ENCODE measurements around the gene DDAH1.

The DDAH1 gene

DNA sequence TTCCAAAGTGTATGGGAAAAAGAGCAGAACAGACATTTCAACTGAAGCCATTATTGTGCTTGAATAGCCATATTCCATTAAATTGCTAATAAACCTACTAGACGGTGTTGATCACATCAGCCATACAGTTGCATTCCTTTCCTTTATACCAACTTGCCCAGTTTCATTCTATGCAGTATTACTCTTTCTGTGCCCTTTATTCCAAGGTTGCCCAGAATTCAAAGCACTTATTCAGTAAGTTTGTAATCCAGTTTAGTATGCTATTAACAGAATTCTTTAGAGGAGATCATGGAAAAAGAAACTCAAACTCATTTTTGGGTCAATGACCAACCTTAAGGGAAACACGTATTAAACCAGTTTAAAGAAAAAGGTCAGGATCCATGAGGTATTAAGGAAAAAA, 89.5 kb downstream of the DDAH1 start:
- no CpG with 5 or more reads among the region's 2 CpGs for WGBS (ENCODE audit: extremely low coverage, insufficient coverage, low lambda C conversion rate)
- H3K4me3 ChIP-seq (ENCODE audit: low read length): no peak overlapping the region

DNA sequence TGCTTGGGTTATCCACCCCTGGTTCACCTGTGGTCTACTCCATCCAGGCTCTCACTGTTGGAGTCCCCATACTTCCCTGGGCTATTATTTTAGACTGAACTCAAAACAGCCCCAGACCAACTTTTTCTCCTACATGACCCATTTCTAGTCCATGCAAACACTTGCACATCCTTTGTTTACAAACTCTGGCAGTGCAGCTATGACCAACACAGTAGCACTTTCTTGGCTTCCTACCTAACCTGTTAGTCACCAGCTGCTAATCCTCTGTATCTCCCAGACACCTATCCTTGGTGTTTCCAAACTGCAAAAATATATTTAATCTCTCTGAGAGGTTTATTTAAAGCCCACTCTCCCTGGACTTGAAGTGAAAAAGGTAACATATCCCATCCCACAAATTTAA, 90.8 kb downstream of the DDAH1 start:
- H3K27ac ChIP-seq (ENCODE audit: low read depth, low read length): no peak overlapping the region
- H4K8ac ChIP-seq (ENCODE audit: low read depth, low read length): no peak overlapping the region
- H3K4me1 ChIP-seq (ENCODE audit: control insufficient read depth, low read depth, low read length): no peaks in the 10 kb centered on the region
- no peaks in the 10 kb centered on the region for H3K79me2 ChIP-seq (ENCODE audit: control insufficient read depth, insufficient read depth, low read length)
- no peak overlapping the region for H3K4me3 ChIP-seq (ENCODE audit: low read length)
- DNase-seq: no peak
- no peak overlapping the region for H3K9ac ChIP-seq (ENCODE audit: low read length)
- H2BK15ac ChIP-seq (replicated peaks; ENCODE audit: low read depth): no peak overlapping the region
- H3K4ac ChIP-seq (ENCODE audit: low read depth, low read length): no peak overlapping the region
- no peak overlapping the region for H2AK5ac ChIP-seq (ENCODE audit: low read length)
- no peaks in the 10 kb centered on the region for H3K36me3 ChIP-seq (ENCODE audit: control insufficient read depth, insufficient read depth, low read length)
- no peaks in the 10 kb centered on the region for H3K79me1 ChIP-seq (ENCODE audit: low read length)
- H3K18ac ChIP-seq (ENCODE audit: low read length): no peak overlapping the region
- H3K27me3 ChIP-seq (ENCODE audit: insufficient read depth, low read length, poor library complexity): no peaks in the 10 kb centered on the region
- H2BK120ac ChIP-seq (ENCODE audit: low read depth, low read length): no peak overlapping the region
- no peak overlapping the region for H4K5ac ChIP-seq (ENCODE audit: low read length)
- H3K56ac ChIP-seq (ENCODE audit: low read length): no peak overlapping the region
- H3K4me2 ChIP-seq (ENCODE audit: low read length): no peak overlapping the region
- no peak overlapping the region for H3K23ac ChIP-seq (ENCODE audit: low read length)
- H2BK5ac ChIP-seq (ENCODE audit: low read length): no peak overlapping the region

More for the DNA sequence above, 89.5 kb downstream of the DDAH1 start:
- no peaks in the 10 kb centered on the region for H3K79me2 ChIP-seq (ENCODE audit: control insufficient read depth, insufficient read depth, low read length)
- H3K27ac ChIP-seq (ENCODE audit: low read depth, low read length): no peak overlapping the region
- H4K5ac ChIP-seq (ENCODE audit: low read length): no peak overlapping the region
- no peaks in the 10 kb centered on the region for H3K4me1 ChIP-seq (ENCODE audit: control insufficient read depth, low read depth, low read length)
- no peaks in the 10 kb centered on the region for H3K79me1 ChIP-seq (ENCODE audit: low read length)
- H3K36me3 ChIP-seq (ENCODE audit: control insufficient read depth, insufficient read depth, low read length): no peaks in the 10 kb centered on the region
- H3K9ac ChIP-seq (ENCODE audit: low read length): no peak overlapping the region
- no peak overlapping the region for H2BK120ac ChIP-seq (ENCODE audit: low read depth, low read length)
- no peak overlapping the region for H2AK5ac ChIP-seq (ENCODE audit: low read length)
- H3K27me3 ChIP-seq (ENCODE audit: insufficient read depth, low read length, poor library complexity): no peaks in the 10 kb centered on the region
- no peak overlapping the region for H3K56ac ChIP-seq (ENCODE audit: low read length)
- H3K23ac ChIP-seq (ENCODE audit: low read length): no peak overlapping the region
- no peak overlapping the region for H3K4ac ChIP-seq (ENCODE audit: low read depth, low read length)
- H3K4me2 ChIP-seq (ENCODE audit: low read length): no peak overlapping the region
- H3K18ac ChIP-seq (ENCODE audit: low read length): no peak overlapping the region
- H2BK5ac ChIP-seq (ENCODE audit: low read length): no peak overlapping the region
- H2BK15ac ChIP-seq (replicated peaks; ENCODE audit: low read depth): no peak overlapping the region
- no peak for DNase-seq
- no peak overlapping the region for H4K8ac ChIP-seq (ENCODE audit: low read depth, low read length)

DNA sequence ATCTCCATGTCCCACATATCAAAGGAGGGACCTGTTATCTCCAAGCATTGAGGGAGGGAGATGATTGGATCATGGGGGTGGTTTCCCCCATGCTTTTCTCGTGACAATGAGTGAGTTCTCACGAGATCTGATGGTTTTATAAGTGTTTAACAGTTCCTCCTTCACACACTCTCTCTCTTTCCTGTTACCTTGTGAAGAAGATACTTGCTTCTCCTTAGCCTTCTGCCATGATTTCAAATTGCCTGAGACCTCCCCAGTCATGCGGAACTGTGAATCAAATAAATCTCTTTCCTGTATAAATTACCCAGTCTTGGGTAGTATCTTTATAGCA, 91.6 kb downstream of the DDAH1 start:
- no peak overlapping the region for H3K56ac ChIP-seq (ENCODE audit: low read length)
- H4K5ac ChIP-seq (ENCODE audit: low read length): no peak overlapping the region
- no peak overlapping the region for H4K8ac ChIP-seq (ENCODE audit: low read depth, low read length)
- WGBS (ENCODE audit: extremely low coverage, insufficient coverage, low lambda C conversion rate): no CpG with 5 or more reads among the region's 3 CpGs
- H3K9ac ChIP-seq (ENCODE audit: low read length): no peak overlapping the region
- H3K4me1 ChIP-seq (ENCODE audit: control insufficient read depth, low read depth, low read length): no peaks in the 10 kb centered on the region
- no peak overlapping the region for H3K27ac ChIP-seq (ENCODE audit: low read depth, low read length)
- no peak for DNase-seq
- no peak overlapping the region for H2AK5ac ChIP-seq (ENCODE audit: low read length)
- no peak overlapping the region for H2BK120ac ChIP-seq (ENCODE audit: low read depth, low read length)
- no peak overlapping the region for H3K4me2 ChIP-seq (ENCODE audit: low read length)
- H3K18ac ChIP-seq (ENCODE audit: low read length): no peak overlapping the region
- H3K79me2 ChIP-seq (ENCODE audit: control insufficient read depth, insufficient read depth, low read length): no peaks in the 10 kb centered on the region
- H3K4ac ChIP-seq (ENCODE audit: low read depth, low read length): no peak overlapping the region
- H2BK5ac ChIP-seq (ENCODE audit: low read length): no peak overlapping the region
- H3K4me3 ChIP-seq (ENCODE audit: low read length): no peak overlapping the region
- H3K79me1 ChIP-seq (ENCODE audit: low read length): no peaks in the 10 kb centered on the region
- no peak overlapping the region for H2BK15ac ChIP-seq (replicated peaks; ENCODE audit: low read depth)
- no peaks in the 10 kb centered on the region for H3K27me3 ChIP-seq (ENCODE audit: insufficient read depth, low read length, poor library complexity)
- no peaks in the 10 kb centered on the region for H3K36me3 ChIP-seq (ENCODE audit: control insufficient read depth, insufficient read depth, low read length)
- no peak overlapping the region for H3K23ac ChIP-seq (ENCODE audit: low read length)

DNA sequence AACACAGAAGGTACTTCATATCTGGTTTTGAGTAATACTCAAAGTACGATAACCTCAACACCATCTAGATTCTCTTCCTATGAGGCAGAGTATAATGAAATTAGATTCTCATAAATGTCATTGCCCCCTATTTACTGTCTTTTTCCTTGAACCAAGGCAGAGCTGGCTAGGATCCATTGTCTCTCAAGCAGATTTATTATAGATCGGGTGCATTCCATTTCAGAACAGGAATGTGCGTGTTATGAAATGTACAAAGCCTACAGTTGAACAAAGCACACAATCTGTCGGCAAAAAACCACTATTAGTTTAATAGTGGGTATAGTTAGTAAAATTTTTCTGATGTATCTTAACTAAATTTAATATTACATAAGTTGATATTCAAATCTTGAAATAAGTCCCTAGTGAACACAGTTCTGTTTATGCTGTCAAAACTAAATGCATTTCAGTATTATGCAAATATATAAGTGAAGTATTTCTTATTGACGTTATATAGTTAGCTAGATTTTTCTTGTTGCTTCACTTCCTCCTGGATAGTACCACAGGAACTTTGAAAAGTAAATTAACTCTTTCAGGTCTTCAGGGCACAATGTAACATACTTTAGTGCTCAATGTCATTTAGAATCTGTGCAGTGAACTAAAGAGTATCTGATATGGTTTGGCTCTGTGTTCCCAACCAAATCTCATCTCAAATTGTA, 92.1 kb downstream of the DDAH1 start:
- no peaks in the 10 kb centered on the region for H3K36me3 ChIP-seq (ENCODE audit: control insufficient read depth, insufficient read depth, low read length)
- no peak overlapping the region for H2AK5ac ChIP-seq (ENCODE audit: low read length)
- H3K4me2 ChIP-seq (ENCODE audit: low read length): no peak overlapping the region
- no peaks in the 10 kb centered on the region for H3K79me2 ChIP-seq (ENCODE audit: control insufficient read depth, insufficient read depth, low read length)
- no peaks in the 10 kb centered on the region for H3K79me1 ChIP-seq (ENCODE audit: low read length)
- no peak overlapping the region for H3K4me3 ChIP-seq (ENCODE audit: low read length)
- H3K56ac ChIP-seq (ENCODE audit: low read length): no peak overlapping the region
- H4K8ac ChIP-seq (ENCODE audit: low read depth, low read length): no peak overlapping the region
- H3K4ac ChIP-seq (ENCODE audit: low read depth, low read length): no peak overlapping the region
- no peak overlapping the region for H3K27ac ChIP-seq (ENCODE audit: low read depth, low read length)
- no peak overlapping the region for H2BK120ac ChIP-seq (ENCODE audit: low read depth, low read length)
- H3K23ac ChIP-seq (ENCODE audit: low read length): no peak overlapping the region
- H2BK15ac ChIP-seq (replicated peaks; ENCODE audit: low read depth): no peak overlapping the region
- no CpG with 5 or more reads among the region's 5 CpGs for WGBS (ENCODE audit: extremely low coverage, insufficient coverage, low lambda C conversion rate)
- H4K5ac ChIP-seq (ENCODE audit: low read length): no peak overlapping the region
- H3K4me1 ChIP-seq (ENCODE audit: control insufficient read depth, low read depth, low read length): no peaks in the 10 kb centered on the region
- no peak for DNase-seq
- no peak overlapping the region for H2BK5ac ChIP-seq (ENCODE audit: low read length)
- H3K18ac ChIP-seq (ENCODE audit: low read length): no peak overlapping the region
- no peaks in the 10 kb centered on the region for H3K27me3 ChIP-seq (ENCODE audit: insufficient read depth, low read length, poor library complexity)
- no peak overlapping the region for H3K9ac ChIP-seq (ENCODE audit: low read length)

DNA sequence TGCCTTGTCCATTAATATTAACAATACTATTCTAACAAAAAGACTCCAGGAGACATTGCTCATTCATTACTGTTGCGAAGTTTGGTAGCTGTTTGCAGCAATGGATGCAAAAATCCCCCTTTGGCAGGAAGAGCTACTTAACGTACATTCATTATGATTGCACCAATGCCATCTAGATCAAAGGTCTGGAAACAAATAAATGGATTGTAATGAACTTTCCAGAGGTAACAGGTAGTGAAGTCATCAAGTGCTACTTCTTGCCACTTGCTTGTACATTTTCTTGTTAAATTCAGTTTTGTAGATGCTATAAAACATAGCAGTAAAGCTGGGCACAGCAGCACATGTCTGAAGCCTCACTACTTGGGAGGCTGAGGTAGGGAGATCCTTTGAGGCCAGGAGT, 93.9 kb downstream of the DDAH1 start:
- Histone ChIP-seq H3K4me2 (ENCODE audit: low read length) (no peak overlapping the region), H4K8ac (ENCODE audit: low read depth, low read length) (no peak overlapping the region), H2AK5ac (ENCODE audit: low read length) (no peak overlapping the region), H3K79me2 (ENCODE audit: control insufficient read depth, insufficient read depth, low read length) (no peaks in the 10 kb centered on the region), H3K9ac (ENCODE audit: low read length) (no peak overlapping the region), H2BK5ac (ENCODE audit: low read length) (no peak overlapping the region), H3K4me1 (ENCODE audit: control insufficient read depth, low read depth, low read length) (no peaks in the 10 kb centered on the region), H3K18ac (ENCODE audit: low read length) (no peak overlapping the region), H3K36me3 (ENCODE audit: control insufficient read depth, insufficient read depth, low read length) (no peaks in the 10 kb centered on the region), H3K56ac (ENCODE audit: low read length) (no peak overlapping the region), H2BK120ac (ENCODE audit: low read depth, low read length) (no peak overlapping the region), H3K79me1 (ENCODE audit: low read length) (no peaks in the 10 kb centered on the region), H4K5ac (ENCODE audit: low read length) (no peak overlapping the region), H3K27ac (ENCODE audit: low read depth, low read length) (no peak overlapping the region), H3K23ac (ENCODE audit: low read length) (no peak overlapping the region), H3K4ac (ENCODE audit: low read depth, low read length) (no peak overlapping the region), H2BK15ac (replicated peaks; ENCODE audit: low read depth) (no peak overlapping the region), H3K27me3 (ENCODE audit: insufficient read depth, low read length, poor library complexity) (no peaks in the 10 kb centered on the region), H3K4me3 (ENCODE audit: low read length) (no peak overlapping the region)
- no CpG with 5 or more reads among the region's 2 CpGs for WGBS (ENCODE audit: extremely low coverage, insufficient coverage, low lambda C conversion rate)
- no peak for DNase-seq

DNA sequence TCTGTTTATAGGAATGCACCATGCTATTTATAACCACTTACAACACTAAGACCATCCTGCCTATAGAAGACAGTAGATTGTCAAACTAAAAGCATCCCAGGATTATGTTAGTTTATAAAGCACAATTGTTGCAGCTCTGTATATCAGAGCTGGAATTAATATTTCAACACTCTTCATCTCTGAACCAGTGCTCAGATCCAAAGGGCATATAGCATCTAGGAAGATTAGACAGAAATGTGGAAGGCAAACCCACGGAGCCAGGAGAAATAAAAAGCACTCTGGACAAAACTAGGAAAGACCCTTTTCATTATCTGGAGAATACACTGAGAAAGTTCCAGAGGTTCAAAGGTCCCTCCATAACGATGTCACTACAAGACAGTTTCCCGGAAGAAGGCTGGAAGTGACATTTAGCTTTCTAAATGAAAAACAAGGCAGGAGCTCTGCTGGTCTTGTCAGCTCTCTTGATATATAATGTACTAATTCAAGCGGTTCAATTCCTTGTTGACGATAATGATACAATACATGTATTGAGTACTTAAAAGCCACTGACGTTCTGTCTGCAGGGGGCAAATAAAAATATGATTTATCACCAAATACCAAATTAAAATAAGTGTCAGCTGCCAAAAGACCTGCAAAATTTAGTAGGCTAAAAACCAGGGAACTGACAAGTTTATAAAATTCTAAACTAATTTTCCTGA, 96.7 kb downstream of the DDAH1 start:
- Histone ChIP-seq H3K4me2 (ENCODE audit: low read length) (no peak overlapping the region), H2BK120ac (ENCODE audit: low read depth, low read length) (no peak overlapping the region), H4K8ac (ENCODE audit: low read depth, low read length) (no peak overlapping the region), H4K5ac (ENCODE audit: low read length) (no peak overlapping the region), H3K27ac (ENCODE audit: low read depth, low read length) (no peak overlapping the region), H2BK15ac (replicated peaks; ENCODE audit: low read depth) (no peak overlapping the region), H3K36me3 (ENCODE audit: control insufficient read depth, insufficient read depth, low read length) (no peaks in the 10 kb centered on the region), H3K79me1 (ENCODE audit: low read length) (no peaks in the 10 kb centered on the region), H2AK5ac (ENCODE audit: low read length) (no peak overlapping the region), H3K23ac (ENCODE audit: low read length) (no peak overlapping the region), H3K27me3 (ENCODE audit: insufficient read depth, low read length, poor library complexity) (no peaks in the 10 kb centered on the region), H3K18ac (ENCODE audit: low read length) (no peak overlapping the region), H3K4me1 (ENCODE audit: control insufficient read depth, low read depth, low read length) (no peaks in the 10 kb centered on the region), H3K79me2 (ENCODE audit: control insufficient read depth, insufficient read depth, low read length) (no peaks in the 10 kb centered on the region), H3K4ac (ENCODE audit: low read depth, low read length) (no peak overlapping the region), H2BK5ac (ENCODE audit: low read length) (no peak overlapping the region), H3K9ac (ENCODE audit: low read length) (no peak overlapping the region), H3K4me3 (ENCODE audit: low read length) (no peak overlapping the region), H3K56ac (ENCODE audit: low read length) (no peak overlapping the region)
- DNase-seq: no peak
- no CpG with 5 or more reads among the region's 6 CpGs for WGBS (ENCODE audit: extremely low coverage, insufficient coverage, low lambda C conversion rate)

Data from mesendoderm (in vitro differentiated cells).